Measurements from ENCODE around the gene ANXA2. TPM values are rescaled to one million over a fixed set of nuclear protein-coding genes. Genes with fewer than 3 reads are reported as not detected.
"Not testable (repeated sequence)": the region's sequence is repeated elsewhere in the genome, so short reads cannot be mapped to it uniquely, and the experiment has no call there.

The ANXA2 gene
- total RNA-seq, 2 donors from 2014 or later, result 265 to 341 TPM

DNA sequence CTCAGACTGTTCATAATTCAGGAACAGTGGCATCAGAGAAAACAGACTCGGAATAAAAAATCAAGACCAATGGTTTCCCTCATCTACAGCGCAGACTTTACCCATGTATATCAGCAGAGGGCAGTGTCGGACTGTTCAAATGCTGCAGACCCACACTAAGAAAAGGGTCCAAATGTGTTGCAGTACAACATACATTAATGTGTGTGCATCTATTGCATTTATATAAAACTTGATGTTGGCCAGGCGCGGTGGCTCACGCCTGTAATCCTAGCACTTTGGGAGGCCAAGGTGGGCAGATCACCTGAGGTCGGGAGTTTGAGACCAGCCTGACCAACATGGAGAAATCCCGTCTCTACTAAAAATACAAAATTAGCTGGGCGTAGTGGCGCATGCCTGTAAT, 38.0 kb downstream of the ANXA2 start:
- Histone ChIP-seq H3K27ac (peak overlapping the region in 2 of 4 donors; percentile 15 to 23), H3K4me1 (peaks cover 20% of the 10 kb centered on the region), H3K36me3 (replicated peaks in 1 of 2; ENCODE audit: insufficient read depth in 1 of 2, low read depth in 2 of 2) (peaks cover 0 to 24% of the 10 kb centered on the region in 2 donors)
- intact Hi-C loops (cut with DNase I); H3K27me3 ChIP-seq; H3K9me3 ChIP-seq; H3K4me3 ChIP-seq: not testable (repeated sequence)
- 50 to 54% methylated on average over 10 of the region's 10 CpGs for WGBS, 2 donors
- DNase-seq (peak; percentile 49 to 64 (median 57)), ATAC-seq (peak; percentile 68)
- TF ChIP-seq, protein P1, sequence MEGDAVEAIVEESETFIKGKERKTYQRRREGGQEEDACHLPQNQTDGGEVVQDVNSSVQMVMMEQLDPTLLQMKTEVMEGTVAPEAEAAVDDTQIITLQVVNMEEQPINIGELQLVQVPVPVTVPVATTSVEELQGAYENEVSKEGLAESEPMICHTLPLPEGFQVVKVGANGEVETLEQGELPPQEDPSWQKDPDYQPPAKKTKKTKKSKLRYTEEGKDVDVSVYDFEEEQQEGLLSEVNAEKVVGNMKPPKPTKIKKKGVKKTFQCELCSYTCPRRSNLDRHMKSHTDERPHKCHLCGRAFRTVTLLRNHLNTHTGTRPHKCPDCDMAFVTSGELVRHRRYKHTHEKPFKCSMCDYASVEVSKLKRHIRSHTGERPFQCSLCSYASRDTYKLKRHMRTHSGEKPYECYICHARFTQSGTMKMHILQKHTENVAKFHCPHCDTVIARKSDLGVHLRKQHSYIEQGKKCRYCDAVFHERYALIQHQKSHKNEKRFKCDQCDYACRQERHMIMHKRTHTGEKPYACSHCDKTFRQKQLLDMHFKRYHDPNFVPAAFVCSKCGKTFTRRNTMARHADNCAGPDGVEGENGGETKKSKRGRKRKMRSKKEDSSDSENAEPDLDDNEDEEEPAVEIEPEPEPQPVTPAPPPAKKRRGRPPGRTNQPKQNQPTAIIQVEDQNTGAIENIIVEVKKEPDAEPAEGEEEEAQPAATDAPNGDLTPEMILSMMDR (IDR thresholded peaks at IDR 0.05), result peak; percentile 50 to 83 (median 74)

DNA sequence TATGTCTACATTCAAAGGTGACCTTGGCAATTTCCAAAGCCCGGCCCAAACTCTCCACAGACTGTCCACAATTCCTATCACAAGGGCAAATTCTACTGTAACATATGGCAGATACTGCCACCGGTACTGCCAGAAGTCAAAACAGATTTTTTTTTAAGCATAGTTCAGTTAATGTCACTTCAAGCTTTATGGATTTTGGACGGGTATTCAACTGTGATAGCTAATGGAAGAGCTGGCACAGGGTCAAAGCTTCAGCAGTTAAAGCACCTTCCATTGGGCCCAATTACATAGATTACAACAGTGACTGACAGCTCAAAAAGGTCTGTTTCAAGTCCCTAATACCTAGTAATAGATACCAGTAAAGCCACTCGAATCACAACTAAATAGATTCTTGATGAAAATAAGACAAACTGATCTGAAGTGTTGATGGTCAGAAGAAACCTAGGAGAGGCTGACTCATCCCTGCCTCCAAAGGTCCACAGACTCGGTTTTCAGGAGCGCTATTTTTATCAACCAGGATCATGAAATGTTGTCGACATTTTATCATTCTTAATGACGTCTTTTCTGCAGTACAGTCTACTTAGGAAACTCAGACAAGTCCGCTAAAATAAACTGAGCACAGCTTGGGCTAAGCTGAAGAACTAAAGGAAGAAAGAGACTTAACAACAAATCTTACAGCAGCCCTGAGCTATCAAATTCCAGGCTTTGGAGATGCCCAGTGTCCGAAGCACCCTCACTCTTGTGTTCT, 38.7 kb downstream of the ANXA2 start:
- WGBS, 2 donors, result 21 to 23% methylated on average over 10 of the region's 10 CpGs
- DNase-seq (peak in 1 of 4 donors; percentile 26), ATAC-seq (peak; percentile 27)
- Histone ChIP-seq H3K4me1 (peaks cover 20% of the 10 kb centered on the region), H3K4me3 (no peak overlapping the region), H3K27me3 (no peaks in the 10 kb centered on the region), H3K9me3 (no peaks in the 10 kb centered on the region), H3K36me3 (replicated peaks in 1 of 2; ENCODE audit: insufficient read depth in 1 of 2, low read depth in 2 of 2) (peaks cover 0 to 23% of the 10 kb centered on the region in 2 donors), H3K27ac (peak overlapping the region in 2 of 4 donors; percentile 15 to 23)
- no peak for TF ChIP-seq POLR2A (IDR thresholded peaks at IDR 0.05)
- TF ChIP-seq, protein P1 (IDR thresholded peaks at IDR 0.05), result no peak
- intact Hi-C loops (cut with DNase I), result no loop called here

DNA sequence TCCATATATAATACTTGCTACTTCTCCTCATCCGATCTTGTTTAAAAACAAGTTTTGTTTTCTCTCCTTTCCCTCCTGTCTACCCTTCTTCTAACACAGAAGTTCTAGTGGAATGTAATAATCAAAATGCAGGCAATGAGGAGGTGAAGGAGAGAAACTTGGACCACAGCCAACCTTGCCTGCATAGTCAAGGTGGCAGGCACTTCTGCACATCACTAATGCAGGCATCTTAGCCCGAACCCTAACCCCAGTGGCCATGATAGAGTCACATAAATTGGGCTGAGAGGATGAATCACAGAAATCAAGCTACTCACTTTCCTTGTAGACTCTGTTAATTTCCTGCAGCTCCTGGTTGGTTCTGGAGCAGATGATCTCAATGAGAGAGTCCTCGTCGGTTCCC, 41.0 kb downstream of the ANXA2 start:
- Histone ChIP-seq H3K27ac (no peak overlapping the region), H3K9me3 (no peaks in the 10 kb centered on the region), H3K4me3 (no peak overlapping the region), H3K36me3 (replicated peaks in 1 of 2; ENCODE audit: insufficient read depth in 1 of 2, low read depth in 2 of 2) (peaks cover 0 to 36% of the 10 kb centered on the region in 2 donors), H3K4me1 (peaks cover 20% of the 10 kb centered on the region), H3K27me3 (no peaks in the 10 kb centered on the region)
- no peak for TF ChIP-seq POLR2A (IDR thresholded peaks at IDR 0.05)
- TF ChIP-seq, protein P1 (IDR thresholded peaks at IDR 0.05), result no peak
- ATAC-seq (no peak), DNase-seq (no peak)
- intact Hi-C loops (cut with DNase I), result no loop called here
- WGBS, 2 donors, result 79 to 91% methylated on average over 4 of the region's 4 CpGs

DNA sequence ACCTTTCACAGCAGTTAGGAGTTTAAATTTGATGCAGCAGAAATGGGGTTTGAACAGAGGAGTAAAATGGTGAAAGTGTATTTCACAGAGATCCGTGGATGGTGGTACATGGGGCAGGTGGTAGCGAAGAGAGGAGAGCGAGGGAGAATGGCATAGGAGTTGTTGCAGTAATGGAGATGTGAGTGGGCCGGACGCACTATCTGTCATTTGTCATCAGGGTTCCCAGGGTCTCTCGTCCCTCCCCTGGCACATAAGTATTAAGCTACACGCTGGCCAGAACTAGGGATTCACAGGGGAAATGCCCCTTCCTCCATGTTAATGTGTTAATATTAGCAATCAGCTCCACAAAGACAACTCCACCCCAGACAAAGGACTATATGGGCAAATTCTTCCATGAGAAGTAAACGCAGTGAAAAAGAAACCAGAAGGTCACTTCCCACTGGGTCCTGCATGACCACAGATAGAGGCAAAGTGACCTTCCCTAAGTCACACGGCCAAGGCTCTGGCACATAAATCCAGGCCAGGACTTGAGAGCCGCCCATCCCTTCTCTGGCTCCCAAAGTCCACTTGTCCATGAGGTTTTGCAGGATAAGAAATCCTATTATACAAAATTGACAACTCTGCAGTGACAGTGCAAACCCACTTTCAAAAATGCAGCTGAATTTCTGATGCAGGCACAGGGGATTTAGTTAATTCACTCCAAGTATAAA, 42.5 kb downstream of the ANXA2 start:
- 83 to 84% methylated on average over 10 of the region's 10 CpGs for WGBS, 2 donors
- no peak overlapping the region for H3K4me3 ChIP-seq
- ATAC-seq (no peak), DNase-seq (no peak)
- H3K36me3 ChIP-seq (replicated peaks in 1 of 2; ENCODE audit: insufficient read depth in 1 of 2, low read depth in 2 of 2), result peaks cover 8 to 48% of the 10 kb centered on the region in 2 donors
- H3K27me3 ChIP-seq, result no peaks in the 10 kb centered on the region
- no peaks in the 10 kb centered on the region for H3K9me3 ChIP-seq
- no peak for TF ChIP-seq POLR2A (IDR thresholded peaks at IDR 0.05)
- H3K4me1 ChIP-seq, result peaks cover 12% of the 10 kb centered on the region
- intact Hi-C loops (cut with DNase I), result no loop called here
- H3K27ac ChIP-seq, result no peak overlapping the region

DNA sequence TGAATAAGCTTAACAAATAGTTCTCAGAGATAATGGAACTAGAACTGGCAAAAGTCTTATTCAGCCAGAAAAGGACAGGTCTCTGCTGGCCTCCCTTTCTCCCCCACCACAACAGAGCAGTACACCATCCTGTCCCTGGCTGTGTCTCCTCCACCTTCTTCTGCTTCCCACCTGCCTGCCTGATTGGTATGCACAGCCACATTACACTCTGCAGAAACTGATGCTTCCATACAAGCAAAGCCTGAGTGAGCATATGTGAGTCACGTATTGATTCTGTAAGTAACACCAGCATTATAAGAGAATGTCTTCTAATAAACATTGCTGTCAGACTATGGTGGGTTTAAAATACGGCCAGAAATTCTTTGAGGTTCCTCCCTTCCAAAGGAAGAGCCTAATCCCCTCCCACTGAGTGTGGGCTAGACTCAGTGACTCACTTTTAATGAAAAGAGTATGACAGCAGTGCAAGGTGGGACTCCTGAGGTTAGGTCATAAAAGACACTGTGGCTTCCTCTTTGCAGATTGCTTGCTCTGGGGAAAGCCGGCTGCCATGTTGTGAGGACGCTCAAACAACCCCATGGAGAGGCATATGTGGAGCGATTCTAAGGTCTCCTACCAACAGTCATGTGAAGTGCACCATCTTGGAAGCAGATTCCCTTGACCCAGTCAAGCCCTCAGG, 44.4 kb downstream of the ANXA2 start:
- Histone ChIP-seq H3K27ac (no peak overlapping the region), H3K4me3 (no peak overlapping the region), H3K9me3 (no peaks in the 10 kb centered on the region), H3K4me1 (no peaks in the 10 kb centered on the region), H3K36me3 (replicated peaks in 1 of 2; ENCODE audit: insufficient read depth in 1 of 2, low read depth in 2 of 2) (peaks cover 8 to 52% of the 10 kb centered on the region in 2 donors), H3K27me3 (no peaks in the 10 kb centered on the region)
- intact Hi-C loops (cut with DNase I), result no loop called here
- TF ChIP-seq POLR2A (IDR thresholded peaks at IDR 0.05), result no peak
- TF ChIP-seq, protein P1 (IDR thresholded peaks at IDR 0.05), result no peak
- no peak for ATAC-seq
- WGBS, 2 donors, result 58 to 68% methylated on average over 5 of the region's 5 CpGs
- no peak for DNase-seq
